ENCODE data around the gene HDGFL2.

GRCh38 chr19:4444765-4445741 lies 27.0 kb upstream of the HDGFL2 start:
- TF ChIP-seq CTCF (IDR thresholded peaks at IDR 0.05; ENCODE audit: low read length), result no peak
- TF ChIP-seq EZH2 (optimal IDR thresholded peaks at IDR 0.05; ENCODE audit: low read depth, low read length), result no peak
- TF ChIP-seq EZH2phosphoT487 (IDR thresholded peaks at IDR 0.05; ENCODE audit: low read length), result no peak
